Skeletal muscle tissue (tissue), 4 donors: Measurements from ENCODE around the gene DICER1. TPM values are rescaled to one million over a fixed set of nuclear protein-coding genes. Genes with fewer than 3 reads are reported as not detected.
A peak's percentile ranks its signal among the peaks of the same experiment; 100 is the strongest.

Experiments used
- H3K27ac ChIP-seq: one replicate; pipeline ENCODE4 v1.7.0; 2013; ENCODE audit warnings: mild to moderate bottlenecking, low read depth, low read length, inconsistent platforms
- H3K27me3 ChIP-seq, 3 donors: one replicate each; pipeline ENCODE4 v1.7.0; 2013; ENCODE audit warnings: low read length in 3 of 3; ENCODE audit not compliant: control insufficient read depth in 3 of 3, insufficient read depth in 3 of 3
- H3K36me3 ChIP-seq, 3 donors: one replicate each; pipeline ENCODE4 v1.7.0; 2013; ENCODE audit warnings: low read length in 3 of 3; ENCODE audit not compliant: control insufficient read depth in 3 of 3, insufficient read depth in 3 of 3
- H3K4me1 ChIP-seq, 3 donors: one replicate each; pipeline ENCODE4 v1.7.0; 2013; ENCODE audit warnings: low read length in 3 of 3, mild to moderate bottlenecking in 3 of 3; ENCODE audit not compliant: control insufficient read depth in 3 of 3, insufficient read depth in 3 of 3
- H3K4me3 ChIP-seq, 3 donors: one replicate each; pipeline ENCODE4 v1.7.0; 2013; ENCODE audit warnings: low read length in 3 of 3
- H3K9ac ChIP-seq, 3 donors: one replicate each; pipeline ENCODE4 v1.7.0; 2013; ENCODE audit warnings: low read length in 3 of 3, mild to moderate bottlenecking in 3 of 3, moderate library complexity in 2 of 3, low read depth in 1 of 3
- H3K9me3 ChIP-seq, 3 donors: one replicate each; pipeline ENCODE4 v1.7.0; 2013; ENCODE audit warnings: low read length in 3 of 3; ENCODE audit not compliant: control insufficient read depth in 3 of 3
- total RNA-seq: library from RNA; depleted of rRNA; stranded (reverse); fragments of >200 nt; gene quantifications from one replicate; pipeline ENCODE4 v1.2.3, GENCODE V29; 2014
- donor health status: Osteomylitis.

The DICER1 gene
- total RNA-seq, 1 donor from 2014 or later, result 107 TPM

GRCh38 chr14:95130549-95130948 lies 26.8 kb downstream of the DICER1 start:
- Histone ChIP-seq H3K9me3 (no peaks in the 10 kb centered on the region), H3K4me1 (peaks cover 0 to 5% (median 0%) of the 10 kb centered on the region in 3 donors), H3K4me3 (no peak overlapping the region), H3K9ac (no peak overlapping the region), H3K27me3 (no peaks in the 10 kb centered on the region), H3K36me3 (peaks cover 0 to 11% (median 10%) of the 10 kb centered on the region in 3 donors), H3K27ac (no peak overlapping the region)

GRCh38 chr14:95128140-95128539 lies 29.2 kb downstream of the DICER1 start:
- Histone ChIP-seq H3K4me1 (peaks cover 7 to 11% (median 10%) of the 10 kb centered on the region in 3 donors), H3K9ac (no peak overlapping the region), H3K36me3 (peaks cover 0 to 21% (median 10%) of the 10 kb centered on the region in 3 donors), H3K27me3 (no peaks in the 10 kb centered on the region), H3K4me3 (no peak overlapping the region), H3K27ac (no peak overlapping the region), H3K9me3 (no peaks in the 10 kb centered on the region)

GRCh38 chr14:95127531-95127911 lies 29.8 kb downstream of the DICER1 start:
- Histone ChIP-seq H3K4me1 (peaks cover 7 to 11% (median 10%) of the 10 kb centered on the region in 3 donors), H3K4me3 (no peak overlapping the region), H3K27me3 (no peaks in the 10 kb centered on the region), H3K27ac (no peak overlapping the region), H3K9ac (no peak overlapping the region), H3K9me3 (no peaks in the 10 kb centered on the region), H3K36me3 (peaks cover 0 to 21% (median 7%) of the 10 kb centered on the region in 3 donors)

GRCh38 chr14:95126906-95127530 lies 30.3 kb downstream of the DICER1 start:
- Histone ChIP-seq H3K27ac (no peak overlapping the region), H3K4me3 (no peak overlapping the region), H3K4me1 (peaks cover 7 to 11% (median 10%) of the 10 kb centered on the region in 3 donors), H3K9me3 (no peaks in the 10 kb centered on the region), H3K27me3 (no peaks in the 10 kb centered on the region), H3K36me3 (peaks cover 0 to 24% (median 4%) of the 10 kb centered on the region in 3 donors), H3K9ac (no peak overlapping the region)

- H3K36me3 ChIP-seq, result peaks cover 0 to 24% (median 4%) of the 10 kb centered on the region in 3 donors
- no peaks in the 10 kb centered on the region for H3K27me3 ChIP-seq
- no peak overlapping the region for H3K9ac ChIP-seq
- no peaks in the 10 kb centered on the region for H3K9me3 ChIP-seq
- H3K4me1 ChIP-seq, result peaks cover 7 to 13% (median 10%) of the 10 kb centered on the region in 3 donors
- H3K4me3 ChIP-seq, result no peak overlapping the region
- no peak overlapping the region for H3K27ac ChIP-seq
These were observed 31.4 kb downstream of the DICER1 start for GRCh38 chr14:95125915-95126314.

GRCh38 chr14:95125221-95125620 lies 32.1 kb downstream of the DICER1 start:
- Histone ChIP-seq H3K36me3 (peaks cover 0 to 20% (median 4%) of the 10 kb centered on the region in 3 donors), H3K27me3 (no peaks in the 10 kb centered on the region), H3K27ac (peak overlapping the region; percentile 85), H3K4me3 (no peak overlapping the region), H3K9me3 (no peaks in the 10 kb centered on the region), H3K9ac (no peak overlapping the region), H3K4me1 (peaks cover 7 to 13% (median 10%) of the 10 kb centered on the region in 3 donors)

- Histone ChIP-seq H3K9me3 (no peaks in the 10 kb centered on the region), H3K9ac (peak overlapping the region in 1 of 3 donors; percentile 57), H3K27me3 (no peaks in the 10 kb centered on the region), H3K27ac (peak overlapping the region; percentile 85), H3K4me3 (no peak overlapping the region), H3K4me1 (peaks cover 7 to 16% (median 10%) of the 10 kb centered on the region in 3 donors), H3K36me3 (peaks cover 0 to 20% (median 0%) of the 10 kb centered on the region in 3 donors)
These were observed 33.3 kb downstream of the DICER1 start for GRCh38 chr14:95123891-95124579.

GRCh38 chr14:95122621-95122945 lies 34.7 kb downstream of the DICER1 start:
- H3K36me3 ChIP-seq, result peaks cover 0 to 21% (median 0%) of the 10 kb centered on the region in 3 donors
- no peaks in the 10 kb centered on the region for H3K27me3 ChIP-seq
- H3K4me3 ChIP-seq, result no peak overlapping the region
- H3K9ac ChIP-seq, result peak overlapping the region in 1 of 3 donors; percentile 12
- no peaks in the 10 kb centered on the region for H3K9me3 ChIP-seq
- H3K4me1 ChIP-seq, result peaks cover 13 to 23% (median 20%) of the 10 kb centered on the region in 3 donors
- peak overlapping the region; percentile 85 for H3K27ac ChIP-seq

GRCh38 chr14:95121911-95122620 lies 35.3 kb downstream of the DICER1 start:
- Histone ChIP-seq H3K27ac (no peak overlapping the region), H3K4me1 (peaks cover 13 to 23% (median 20%) of the 10 kb centered on the region in 3 donors), H3K36me3 (peaks cover 0 to 23% (median 0%) of the 10 kb centered on the region in 3 donors), H3K9ac (peak overlapping the region in 1 of 3 donors; percentile 12), H3K4me3 (no peak overlapping the region), H3K27me3 (no peaks in the 10 kb centered on the region), H3K9me3 (no peaks in the 10 kb centered on the region)

- Histone ChIP-seq H3K4me1 (peaks cover 10 to 18% (median 14%) of the 10 kb centered on the region in 3 donors), H3K9me3 (no peaks in the 10 kb centered on the region), H3K27me3 (no peaks in the 10 kb centered on the region), H3K27ac (no peak overlapping the region), H3K36me3 (peaks cover 11 to 28% (median 14%) of the 10 kb centered on the region in 3 donors), H3K4me3 (no peak overlapping the region), H3K9ac (no peak overlapping the region)
These were observed 38.0 kb downstream of the DICER1 start for GRCh38 chr14:95119336-95119735.
